Erythroblast (primary cell): ENCODE data around the gene NFE2L3.

Experiments
- GATA1 ChIP-seq: IDR thresholded peaks from 2 replicates; pipeline ENCODE4 v1.6.1; 2011; ENCODE audit warnings: low read depth, mild to moderate bottlenecking, control low read depth, low read length, moderate library complexity
- POLR2A ChIP-seq: IDR thresholded peaks from 2 replicates; pipeline ENCODE4 v1.6.1; 2011; ENCODE audit warnings: mild to moderate bottlenecking, low read length

- TF ChIP-seq POLR2A = no peak
- no peak for TF ChIP-seq GATA1
These were observed 37.7 kb downstream of the NFE2L3 start for GRCh38 chr7:26189697-26190096.
